Neural crest cell (in vitro differentiated cells): ENCODE results near the gene CDK14. TPM values are rescaled to one million over a fixed set of nuclear protein-coding genes. Genes with fewer than 3 reads are reported as not detected.

ENCODE experiments used
- DNase-seq: peaks from one replicate; pipeline ENCODE4 v3.0.0; 2021; ENCODE audit warnings: low read depth, mixed read lengths, low spot score
- H3K27ac Mint-ChIP-seq: one replicate; pipeline ENCODE4 v1.8.0; 2021; ENCODE audit warnings: mild to moderate bottlenecking, mixed read lengths; ENCODE audit not compliant: unreplicated experiment
- H3K27me3 Mint-ChIP-seq: 2 replicates; pipeline ENCODE4 v1.8.0; 2021; ENCODE audit warnings: low read depth, mild to moderate bottlenecking, mixed read lengths
- H3K36me3 Mint-ChIP-seq: 2 replicates; pipeline ENCODE4 v1.8.0; 2021; ENCODE audit warnings: low read depth, mild to moderate bottlenecking, mixed read lengths
- H3K4me1 Mint-ChIP-seq: 2 replicates; pipeline ENCODE4 v1.8.0; 2021; ENCODE audit warnings: mixed read lengths
- H3K4me3 Mint-ChIP-seq: one replicate; pipeline ENCODE4 v1.8.0; 2021; ENCODE audit warnings: mild to moderate bottlenecking, mixed read lengths
- H3K9me3 Mint-ChIP-seq: 2 replicates; pipeline ENCODE4 v1.8.0; 2021; ENCODE audit warnings: mixed read lengths
- total RNA-seq: library from RNA; stranded (reverse); gene quantifications from 2 replicates; pipeline ENCODE4 v1.2.1, GENCODE V29; 2021
- TF ChIP-seq, protein P1 (sequence below): fragments of 200-600 bp; sonication (generic); conservative IDR thresholded peaks from 2 replicates; pipeline ENCODE4 v1.5.0; 2021; ENCODE audit warnings: antibody characterized with exemption, mild to moderate bottlenecking

The CDK14 gene
- total RNA-seq, 1 donor from 2014 or later = 49.6 TPM

DNA sequence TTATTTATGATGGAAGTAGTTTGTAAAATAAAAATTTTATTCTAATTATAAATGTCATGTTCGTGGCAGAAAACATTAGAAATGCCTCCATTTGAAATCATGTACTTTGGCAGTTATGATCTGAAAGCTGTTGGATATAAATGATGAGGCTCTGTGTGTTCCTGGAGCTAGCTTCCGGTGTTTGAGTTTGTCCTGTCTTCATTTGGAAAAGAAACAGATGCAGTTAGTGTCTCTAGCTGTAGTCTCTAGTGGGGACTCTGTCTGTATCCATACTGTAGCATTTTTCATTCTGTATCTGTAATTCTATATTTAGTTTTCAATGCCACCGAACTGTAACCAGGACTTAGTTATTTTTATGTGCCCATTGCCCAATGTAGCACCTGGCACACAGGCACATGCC, 471.1 kb downstream of the CDK14 start:
- TF ChIP-seq, protein P1, sequence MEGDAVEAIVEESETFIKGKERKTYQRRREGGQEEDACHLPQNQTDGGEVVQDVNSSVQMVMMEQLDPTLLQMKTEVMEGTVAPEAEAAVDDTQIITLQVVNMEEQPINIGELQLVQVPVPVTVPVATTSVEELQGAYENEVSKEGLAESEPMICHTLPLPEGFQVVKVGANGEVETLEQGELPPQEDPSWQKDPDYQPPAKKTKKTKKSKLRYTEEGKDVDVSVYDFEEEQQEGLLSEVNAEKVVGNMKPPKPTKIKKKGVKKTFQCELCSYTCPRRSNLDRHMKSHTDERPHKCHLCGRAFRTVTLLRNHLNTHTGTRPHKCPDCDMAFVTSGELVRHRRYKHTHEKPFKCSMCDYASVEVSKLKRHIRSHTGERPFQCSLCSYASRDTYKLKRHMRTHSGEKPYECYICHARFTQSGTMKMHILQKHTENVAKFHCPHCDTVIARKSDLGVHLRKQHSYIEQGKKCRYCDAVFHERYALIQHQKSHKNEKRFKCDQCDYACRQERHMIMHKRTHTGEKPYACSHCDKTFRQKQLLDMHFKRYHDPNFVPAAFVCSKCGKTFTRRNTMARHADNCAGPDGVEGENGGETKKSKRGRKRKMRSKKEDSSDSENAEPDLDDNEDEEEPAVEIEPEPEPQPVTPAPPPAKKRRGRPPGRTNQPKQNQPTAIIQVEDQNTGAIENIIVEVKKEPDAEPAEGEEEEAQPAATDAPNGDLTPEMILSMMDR = no peak
- no peaks in the 10 kb centered on the region for H3K27me3 Mint-ChIP-seq
- no peak overlapping the region for H3K27ac Mint-ChIP-seq

DNA sequence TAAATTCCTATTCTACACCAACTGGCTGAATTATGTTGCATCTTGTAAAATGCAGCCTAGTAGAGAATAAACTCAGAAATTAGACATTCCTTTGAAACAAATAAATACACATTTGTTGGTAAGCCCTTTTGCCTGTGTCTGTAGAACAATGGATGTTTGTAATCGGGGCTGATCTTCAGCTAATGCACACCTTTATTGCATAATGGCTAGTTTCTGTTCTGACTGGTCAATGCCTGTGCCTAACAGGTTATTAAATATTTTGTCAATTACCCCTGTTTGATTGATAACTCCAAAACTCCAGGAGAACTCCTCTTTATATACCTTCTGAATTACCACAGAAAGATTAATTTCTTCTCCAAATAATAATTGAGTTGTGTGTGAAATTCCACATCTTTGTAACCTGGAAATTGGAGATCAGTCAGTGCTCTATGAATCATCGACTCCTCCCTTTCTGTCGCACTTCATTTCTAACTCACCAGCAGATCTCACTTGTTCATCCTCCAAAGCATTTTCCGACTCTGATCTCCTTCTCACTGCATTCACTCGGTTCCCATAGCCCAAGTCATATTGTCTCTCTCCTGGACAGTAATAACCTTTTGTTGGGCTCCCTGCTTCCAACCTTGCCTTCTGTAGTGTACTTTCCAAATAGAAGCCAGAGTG, 472.1 kb downstream of the CDK14 start:
- Mint-ChIP-seq H3K4me3 (no peak overlapping the region), H3K27ac (no peak overlapping the region), H3K27me3 (no peaks in the 10 kb centered on the region), H3K9me3 (peaks cover 6% of the 10 kb centered on the region), H3K36me3 (peaks cover 9% of the 10 kb centered on the region), H3K4me1 (peaks cover 8% of the 10 kb centered on the region)
- TF ChIP-seq, protein P1 = no peak
- DNase-seq = no peak

More for the DNA sequence above, 471.1 kb downstream of the CDK14 start:
- no peaks in the 10 kb centered on the region for H3K9me3 Mint-ChIP-seq
- no peak for DNase-seq
- H3K36me3 Mint-ChIP-seq = peaks cover 5% of the 10 kb centered on the region
- no peak overlapping the region for H3K4me3 Mint-ChIP-seq
- H3K4me1 Mint-ChIP-seq = peaks cover 8% of the 10 kb centered on the region

DNA sequence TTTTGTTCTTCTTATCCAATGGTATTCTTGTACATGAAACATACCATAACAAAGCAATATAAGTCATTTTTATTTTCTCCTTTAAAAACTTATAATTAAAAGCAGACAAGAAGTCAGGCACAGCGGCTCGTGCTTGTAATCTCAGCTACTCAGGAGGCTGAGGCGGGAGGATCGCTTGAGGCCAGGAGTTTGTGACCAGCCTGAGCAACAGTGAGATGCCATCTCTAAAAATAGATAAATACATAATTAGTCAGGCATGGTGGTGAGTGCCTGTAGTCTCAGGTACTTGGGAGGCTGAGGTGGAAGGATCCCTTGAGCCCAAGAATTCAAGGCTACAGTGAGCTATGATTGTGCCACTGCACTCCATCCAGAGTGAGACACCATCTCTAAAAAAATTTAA, 473.0 kb downstream of the CDK14 start:
- H3K4me3 Mint-ChIP-seq = no peak overlapping the region

DNA sequence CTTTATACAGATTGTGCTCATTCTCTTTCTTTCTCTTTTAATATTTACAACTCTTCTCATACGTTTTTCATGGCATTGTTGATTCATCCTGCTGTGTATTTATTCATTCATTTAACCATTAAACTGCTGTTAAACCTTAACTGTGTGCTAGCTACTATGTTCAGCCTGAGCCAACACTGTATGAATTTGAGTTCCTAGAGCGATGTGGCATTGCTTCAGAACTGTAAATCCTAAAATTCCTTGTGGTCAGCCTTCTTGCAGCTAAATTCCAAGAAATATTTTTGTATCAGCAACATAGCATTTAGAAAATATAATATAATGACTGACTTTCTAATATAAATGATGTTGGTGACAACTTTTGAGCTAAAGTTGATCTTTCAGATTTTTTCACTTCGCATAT, 483.4 kb downstream of the CDK14 start:
- no peaks in the 10 kb centered on the region for H3K36me3 Mint-ChIP-seq
- no peaks in the 10 kb centered on the region for H3K4me1 Mint-ChIP-seq
- no peak overlapping the region for H3K27ac Mint-ChIP-seq
- DNase-seq = no peak
- no peaks in the 10 kb centered on the region for H3K27me3 Mint-ChIP-seq
- TF ChIP-seq, protein P1 = no peak
- no peak overlapping the region for H3K4me3 Mint-ChIP-seq
- H3K9me3 Mint-ChIP-seq = peaks cover 5% of the 10 kb centered on the region

More for the DNA sequence above, 473.0 kb downstream of the CDK14 start:
- no peak for DNase-seq
- H3K36me3 Mint-ChIP-seq = peaks cover 11% of the 10 kb centered on the region
- H3K4me1 Mint-ChIP-seq = peaks cover 8% of the 10 kb centered on the region
- H3K27me3 Mint-ChIP-seq = no peaks in the 10 kb centered on the region
- TF ChIP-seq, protein P1 = no peak
- peaks cover 6% of the 10 kb centered on the region for H3K9me3 Mint-ChIP-seq
- no peak overlapping the region for H3K27ac Mint-ChIP-seq

DNA sequence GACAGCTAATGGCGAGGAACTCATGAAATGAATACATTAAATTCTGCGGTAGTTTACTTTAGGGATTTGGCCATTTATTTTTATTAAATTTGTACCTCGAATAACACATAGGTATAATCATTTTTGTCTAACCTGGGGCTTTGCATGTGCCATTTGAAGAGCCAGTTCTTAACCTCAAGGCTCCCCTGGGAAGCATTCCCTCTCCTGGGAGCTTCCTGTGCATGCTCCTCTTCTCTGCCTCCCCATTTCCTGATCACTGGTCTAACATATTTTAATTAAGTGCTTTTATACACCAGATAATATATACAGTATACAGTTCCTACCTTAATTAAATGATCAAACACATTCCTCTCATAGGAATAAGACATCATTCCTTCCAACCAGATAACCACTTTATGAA, 484.2 kb downstream of the CDK14 start:
- Mint-ChIP-seq H3K9me3 (peaks cover 3% of the 10 kb centered on the region), H3K36me3 (no peaks in the 10 kb centered on the region), H3K27ac (no peak overlapping the region), H3K27me3 (no peaks in the 10 kb centered on the region), H3K4me1 (no peaks in the 10 kb centered on the region), H3K4me3 (no peak overlapping the region)
- no peak for DNase-seq
- TF ChIP-seq, protein P1 = no peak
